SK-N-SH treated with all-trans-retinoic acid at 6 μM for 48 hours (cell line): ENCODE results near the gene LAMA3.

Experiments
- ATAC-seq: fragments of 200-7000 bp; cut with Tn5 transposase; 3 replicates; pipeline ENCODE4 v1.9.1; 2020; ENCODE audit warnings: mild to moderate bottlenecking, moderate library complexity
- CSDC2 ChIP-seq: fragments of 250-450 bp; sonication (Bioruptor Pico); IDR thresholded peaks from 2 replicates; pipeline ENCODE4 v1.5.0; 2020; ENCODE audit warnings: mild to moderate bottlenecking, moderate library complexity
- CSRNP3 ChIP-seq: fragments of 250-450 bp; sonication (Bioruptor Pico); IDR thresholded peaks from 2 replicates; pipeline ENCODE4 v1.5.1; 2021; ENCODE audit warnings: mild to moderate bottlenecking, moderate library complexity
- ESRRG ChIP-seq: fragments of 250-450 bp; sonication (Bioruptor Pico); IDR thresholded peaks from 2 replicates; pipeline ENCODE4 v1.6.1; 2021; ENCODE audit warnings: mild to moderate bottlenecking
- ISL1 ChIP-seq: fragments of 250-450 bp; sonication (Bioruptor Pico); IDR thresholded peaks from 2 replicates; pipeline ENCODE4 v2.1.2; 2022; ENCODE audit warnings: mild to moderate bottlenecking, moderate library complexity
- OSR1 ChIP-seq: fragments of 250-450 bp; sonication (Bioruptor Pico); IDR thresholded peaks from 2 replicates; pipeline ENCODE4 v1.8.0; 2022; ENCODE audit warnings: moderate library complexity, mild to moderate bottlenecking, inconsistent platforms
- PATZ1 ChIP-seq: fragments of 250-450 bp; sonication (Bioruptor Pico); IDR thresholded peaks from 2 replicates; pipeline ENCODE4 v1.8.0; 2020; ENCODE audit warnings: mild to moderate bottlenecking, moderate library complexity, borderline replicate concordance
- POU6F1 ChIP-seq: fragments of 250-450 bp; sonication (Bioruptor Pico); IDR thresholded peaks from 2 replicates; pipeline ENCODE4 v1.8.0; 2021; ENCODE audit warnings: low read depth, mild to moderate bottlenecking, moderate library complexity, borderline replicate concordance
- PPARA ChIP-seq: fragments of 250-450 bp; sonication (Bioruptor Pico); IDR thresholded peaks from 2 replicates; pipeline ENCODE4 v1.5.0; 2020; ENCODE audit warnings: mild to moderate bottlenecking, borderline replicate concordance
- RARB ChIP-seq: fragments of 250-450 bp; sonication (Bioruptor Pico); IDR thresholded peaks from 2 replicates; pipeline ENCODE4 v1.8.0; 2021; ENCODE audit warnings: mild to moderate bottlenecking, moderate library complexity
- SNAI2 ChIP-seq: fragments of 250-450 bp; sonication (Bioruptor Pico); IDR thresholded peaks from 2 replicates; pipeline ENCODE4 v1.5.0; 2020; ENCODE audit warnings: mild to moderate bottlenecking, moderate library complexity
- TOX ChIP-seq: fragments of 250-450 bp; sonication (Bioruptor Pico); IDR thresholded peaks from 2 replicates; pipeline ENCODE4 v1.8.0; 2021; ENCODE audit warnings: mild to moderate bottlenecking, moderate library complexity, borderline replicate concordance
- TSHZ2 ChIP-seq: fragments of 250-450 bp; sonication (Bioruptor Pico); IDR thresholded peaks from 2 replicates; pipeline ENCODE4 v1.5.0; 2020; ENCODE audit warnings: mild to moderate bottlenecking, moderate library complexity
- ZC3H10 ChIP-seq: fragments of 250-450 bp; sonication (Bioruptor Pico); IDR thresholded peaks from 2 replicates; pipeline ENCODE4 v1.5.1; 2021; ENCODE audit warnings: mild to moderate bottlenecking, moderate library complexity
- ZFP3 ChIP-seq: fragments of 250-450 bp; sonication (Bioruptor Pico); IDR thresholded peaks from 2 replicates; pipeline ENCODE4 v1.5.0; 2020; ENCODE audit warnings: mild to moderate bottlenecking, moderate library complexity
- ZFP30 ChIP-seq: fragments of 450-650 bp; formaldehyde crosslinking; IDR thresholded peaks from 2 replicates; pipeline ENCODE4 v1.5.0; 2022; ENCODE audit warnings: mild to moderate bottlenecking, moderate library complexity
- ZNF565 ChIP-seq: fragments of 450-650 bp; formaldehyde crosslinking; conservative IDR thresholded peaks from 2 replicates; pipeline ENCODE4 v1.5.0; 2020; ENCODE audit warnings: low read depth, mild to moderate bottlenecking, moderate library complexity
- ZNF70 ChIP-seq: fragments of 450-650 bp; formaldehyde crosslinking; IDR thresholded peaks from 2 replicates; pipeline ENCODE4 v1.5.0; 2020; ENCODE audit warnings: mild to moderate bottlenecking, moderate library complexity

The LAMA3 gene

GRCh38 chr18:23934863-23935262 is 245.6 kb downstream of the LAMA3 start (continued):
- TF ChIP-seq TSHZ2 (CRISPR knock-in tag) (no peak), ESRRG (CRISPR knock-in tag) (peak; percentile 73), PPARA (no peak)
- TF ChIP-seq, all 23 proteins: peak for 11

GRCh38 chr18:23935804-23936203 is 246.6 kb downstream of the LAMA3 start:
- TF ChIP-seq ISL1 (CRISPR knock-in tag) (no peak), ZFP30 (CRISPR knock-in tag) (no peak), ZNF565 (CRISPR knock-in tag) (no peak)
- no peak for ATAC-seq

GRCh38 chr18:23936381-23936958 is 247.2 kb downstream of the LAMA3 start:
- ATAC-seq = no peak
- TF ChIP-seq PPARA = no peak

GRCh38 chr18:23938043-23938756 is 248.9 kb downstream of the LAMA3 start:
- no peak for ATAC-seq

GRCh38 chr18:23938901-23939341 is 249.7 kb downstream of the LAMA3 start:
- ATAC-seq = no peak
- TF ChIP-seq CSDC2 (CRISPR knock-in tag) (no peak), ISL1 (CRISPR knock-in tag) (no peak), PATZ1 (CRISPR knock-in tag) (no peak), ZFP30 (CRISPR knock-in tag) (no peak), TOX (CRISPR knock-in tag) (no peak), CSRNP3 (CRISPR knock-in tag) (no peak), ZC3H10 (CRISPR knock-in tag) (no peak)

More at GRCh38 chr18:23938043-23938756, 248.9 kb downstream of the LAMA3 start:
- no peak for TF ChIP-seq RARB (CRISPR knock-in tag)
- TF ChIP-seq, all 23 proteins: peak for 0

GRCh38 chr18:23939366-23939765 is 250.1 kb downstream of the LAMA3 start:
- no peak for ATAC-seq
- TF ChIP-seq TSHZ2 (CRISPR knock-in tag) (no peak), CSRNP3 (CRISPR knock-in tag) (no peak), ZNF70 (no peak), RARB (CRISPR knock-in tag) (no peak), POU6F1 (CRISPR knock-in tag) (no peak), ESRRG (CRISPR knock-in tag) (no peak), ZFP3 (CRISPR knock-in tag) (no peak), OSR1 (CRISPR knock-in tag) (no peak), SNAI2 (CRISPR knock-in tag) (no peak)
